Muscle layer of colon (tissue), 2 donors: ENCODE results near the gene TYW1.
"Not testable (repeated sequence)": the region's sequence is repeated elsewhere in the genome, so short reads cannot be mapped to it uniquely, and the experiment has no call there.

Experiments used
- H3K27ac ChIP-seq: one replicate; pipeline ENCODE4 v1.7.0; 2013; ENCODE audit warnings: low read depth, mild to moderate bottlenecking, low read length, moderate library complexity
- H3K27me3 ChIP-seq, 2 donors: one replicate each; pipeline ENCODE4 v1.7.0; 2013; ENCODE audit warnings: low read length in 2 of 2, mild to moderate bottlenecking in 2 of 2; ENCODE audit not compliant: insufficient read depth in 2 of 2, control insufficient read depth in 1 of 2
- H3K36me3 ChIP-seq: one replicate; pipeline ENCODE4 v1.7.0; 2013; ENCODE audit warnings: mild to moderate bottlenecking, low read length; ENCODE audit not compliant: insufficient read depth
- H3K4me1 ChIP-seq: one replicate; pipeline ENCODE4 v1.7.0; 2013; ENCODE audit warnings: mild to moderate bottlenecking, low read length; ENCODE audit not compliant: insufficient read depth
- H3K4me3 ChIP-seq, 2 donors: one replicate each; pipeline ENCODE4 v1.7.0; 2013; ENCODE audit warnings: low read length in 2 of 2, low read depth in 1 of 2, mild to moderate bottlenecking in 1 of 2, moderate library complexity in 1 of 2
- H3K9ac ChIP-seq: one replicate; pipeline ENCODE4 v1.7.0; 2013; ENCODE audit warnings: low read length
- H3K9me3 ChIP-seq: one replicate; pipeline ENCODE4 v1.7.0; 2013; ENCODE audit warnings: mild to moderate bottlenecking, low read length
- donor health status: abdominal sarcoma.
- donor health status: Adenocarcinoma of cecum.

The TYW1 gene

GRCh38 chr7:67062802-67063201 lies 66.2 kb downstream of the TYW1 start:
- H3K27ac ChIP-seq, H3K27me3 ChIP-seq, H3K4me1 ChIP-seq, H3K9ac ChIP-seq, H3K4me3 ChIP-seq, H3K36me3 ChIP-seq, H3K9me3 ChIP-seq: not testable (repeated sequence)

GRCh38 chr7:67066950-67067622 lies 70.5 kb downstream of the TYW1 start:
- H3K9ac ChIP-seq, H3K27ac ChIP-seq, H3K36me3 ChIP-seq, H3K4me1 ChIP-seq, H3K9me3 ChIP-seq, H3K27me3 ChIP-seq, H3K4me3 ChIP-seq: not testable (repeated sequence)

- H3K27me3 ChIP-seq, H3K9me3 ChIP-seq, H3K4me3 ChIP-seq, H3K36me3 ChIP-seq, H3K27ac ChIP-seq, H3K9ac ChIP-seq, H3K4me1 ChIP-seq: not testable (repeated sequence)
Measured at GRCh38 chr7:67076120-67076519, 79.5 kb downstream of the TYW1 start.

GRCh38 chr7:67082880-67083279 lies 86.2 kb downstream of the TYW1 start:
- H3K4me1 ChIP-seq, H3K4me3 ChIP-seq, H3K9ac ChIP-seq, H3K27ac ChIP-seq, H3K27me3 ChIP-seq, H3K9me3 ChIP-seq: not testable (repeated sequence)
- H3K36me3 ChIP-seq = peaks cover 11% of the 10 kb centered on the region

- H3K4me3 ChIP-seq, H3K4me1 ChIP-seq, H3K9me3 ChIP-seq, H3K36me3 ChIP-seq, H3K27me3 ChIP-seq, H3K27ac ChIP-seq, H3K9ac ChIP-seq: not testable (repeated sequence)
Measured at GRCh38 chr7:67089261-67089660, 92.6 kb downstream of the TYW1 start.

- H3K4me3 ChIP-seq, H3K9ac ChIP-seq, H3K4me1 ChIP-seq, H3K27me3 ChIP-seq, H3K9me3 ChIP-seq, H3K36me3 ChIP-seq, H3K27ac ChIP-seq: not testable (repeated sequence)
Measured at GRCh38 chr7:67091053-67091452, 94.4 kb downstream of the TYW1 start.

- not testable (repeated sequence) for H3K9ac ChIP-seq, H3K4me1 ChIP-seq, H3K9me3 ChIP-seq, H3K36me3 ChIP-seq, H3K27me3 ChIP-seq, H3K27ac ChIP-seq, H3K4me3 ChIP-seq
Measured at GRCh38 chr7:67098031-67098430, 101.4 kb downstream of the TYW1 start.

- H3K36me3 ChIP-seq, H3K4me3 ChIP-seq, H3K9ac ChIP-seq, H3K27me3 ChIP-seq, H3K9me3 ChIP-seq, H3K4me1 ChIP-seq, H3K27ac ChIP-seq: not testable (repeated sequence)
Measured at GRCh38 chr7:67099406-67099805, 102.8 kb downstream of the TYW1 start.

GRCh38 chr7:67100038-67100437 lies 103.4 kb downstream of the TYW1 start:
- not testable (repeated sequence) for H3K4me3 ChIP-seq, H3K27me3 ChIP-seq, H3K27ac ChIP-seq, H3K9me3 ChIP-seq, H3K9ac ChIP-seq, H3K4me1 ChIP-seq, H3K36me3 ChIP-seq

- H3K36me3 ChIP-seq = no peaks in the 10 kb centered on the region
- H3K9ac ChIP-seq = no peak overlapping the region
- no peak overlapping the region for H3K27ac ChIP-seq
- H3K9me3 ChIP-seq = no peaks in the 10 kb centered on the region
- no peaks in the 10 kb centered on the region for H3K27me3 ChIP-seq
- H3K4me3 ChIP-seq = no peak overlapping the region
- no peaks in the 10 kb centered on the region for H3K4me1 ChIP-seq
Measured at GRCh38 chr7:67100956-67101361, 104.3 kb downstream of the TYW1 start.

GRCh38 chr7:67104937-67105336 lies 108.3 kb downstream of the TYW1 start:
- not testable (repeated sequence) for H3K9ac ChIP-seq, H3K4me1 ChIP-seq, H3K36me3 ChIP-seq, H3K9me3 ChIP-seq, H3K27me3 ChIP-seq, H3K27ac ChIP-seq, H3K4me3 ChIP-seq

GRCh38 chr7:67105377-67105776 lies 108.7 kb downstream of the TYW1 start:
- no peaks in the 10 kb centered on the region for H3K36me3 ChIP-seq
- no peaks in the 10 kb centered on the region for H3K4me1 ChIP-seq
- H3K4me3 ChIP-seq = no peak overlapping the region
- H3K9ac ChIP-seq = no peak overlapping the region
- H3K27me3 ChIP-seq = no peaks in the 10 kb centered on the region
- H3K27ac ChIP-seq = no peak overlapping the region
- no peaks in the 10 kb centered on the region for H3K9me3 ChIP-seq
